Epidermal melanocyte (primary cell): ENCODE data around the gene HNRNPH3.

ENCODE experiments used
- DNase-seq: peaks from one replicate; pipeline ENCODE4 v3.0.0; 2011; ENCODE audit warnings: low spot score; ENCODE audit not compliant: insufficient read length

The HNRNPH3 gene

GRCh38 chr10:68330852-68331454 is 911 bp upstream of the HNRNPH3 start:
- no peak for DNase-seq

- DNase-seq: peak; percentile 46
Observed at GRCh38 chr10:68332259-68333057, 594 bp downstream of the HNRNPH3 start, which contains the start of gene PBLD. Gene PBLD, minus strand, starts transcription at chr10:68332928. Its CDS starts 26,084 bp downstream, at chr10:68306844.

GRCh38 chr10:68333058-68333395 is 1.2 kb downstream of the HNRNPH3 start:
- no peak for DNase-seq

GRCh38 chr10:68333440-68334431 is 1.9 kb downstream of the HNRNPH3 start:
- DNase-seq: no peak

GRCh38 chr10:68334672-68335467 is 3.0 kb downstream of the HNRNPH3 start:
- no peak for DNase-seq

- no peak for DNase-seq
Observed at GRCh38 chr10:68336754-68337351, 5.0 kb downstream of the HNRNPH3 start.

GRCh38 chr10:68340358-68341080 is 8.7 kb downstream of the HNRNPH3 start:
- DNase-seq: no peak

GRCh38 chr10:68342909-68343516 is 11.1 kb downstream of the HNRNPH3 start:
- no peak for DNase-seq

GRCh38 chr10:68345621-68346020 is 13.8 kb downstream of the HNRNPH3 start:
- DNase-seq: no peak

GRCh38 chr10:68346774-68347173 is 14.9 kb downstream of the HNRNPH3 start:
- DNase-seq: no peak

GRCh38 chr10:68348265-68348741 is 16.4 kb downstream of the HNRNPH3 start:
- no peak for DNase-seq

GRCh38 chr10:68353537-68353936 is 21.7 kb downstream of the HNRNPH3 start:
- DNase-seq: no peak

GRCh38 chr10:68359189-68359588 is 27.3 kb downstream of the HNRNPH3 start:
- DNase-seq: no peak

GRCh38 chr10:68362590-68362989 is 30.7 kb downstream of the HNRNPH3 start:
- no peak for DNase-seq

- no peak for DNase-seq
Observed at GRCh38 chr10:68364101-68364886, 32.4 kb downstream of the HNRNPH3 start.

- no peak for DNase-seq
Observed at GRCh38 chr10:68365611-68366010, 33.7 kb downstream of the HNRNPH3 start.

GRCh38 chr10:68366600-68366999 is 34.7 kb downstream of the HNRNPH3 start:
- DNase-seq: no peak

- no peak for DNase-seq
Observed at GRCh38 chr10:68367121-68367520, 35.3 kb downstream of the HNRNPH3 start.
